ENCODE data around the gene EVX2. TPM values are rescaled to one million over a fixed set of nuclear protein-coding genes. Genes with fewer than 3 reads are reported as not detected.

The EVX2 gene
- total RNA-seq, 1 donor from 2014 or later, result not detected

- ATAC-seq (ENCODE audit: poor library complexity), result peak; percentile 93
- intact Hi-C loops (cut with DNase I), result no loop called here
- DNase-seq, result no peak
Measured at GRCh38 chr2:176035013-176035691, 48.6 kb downstream of the EVX2 start.

GRCh38 chr2:176027806-176028205 lies 56.0 kb downstream of the EVX2 start:
- intact Hi-C loops (cut with DNase I), result no loop called here
- ATAC-seq (ENCODE audit: poor library complexity) (no peak), DNase-seq (no peak)

Other genes with a start within 250 kb of the EVX2 start
- 38.0 TPM for gene LNPK, start 81.7 kb downstream of the EVX2 start, total RNA-seq
- gene HOXD13, start 8.8 kb upstream of the EVX2 start, total RNA-seq, result not detected
- not detected for gene HOXD12, start 15.8 kb upstream of the EVX2 start, total RNA-seq
- gene HOXD11, start 23.3 kb upstream of the EVX2 start, total RNA-seq, result not detected
- not detected for gene HOXD10, start 32.8 kb upstream of the EVX2 start, total RNA-seq
- gene HOXD9, start 38.8 kb upstream of the EVX2 start, total RNA-seq, result not detected
- 0.32 TPM for gene HOXD8, start 45.7 kb upstream of the EVX2 start, total RNA-seq
- gene HOXD4, start 67.6 kb upstream of the EVX2 start, total RNA-seq, result not detected
- gene HOXD3, start 73.3 kb upstream of the EVX2 start, total RNA-seq, result 0.38 TPM
- not detected for gene HOXD1, start 104.7 kb upstream of the EVX2 start, total RNA-seq
- 50.3 TPM for gene MTX2, start 185.5 kb upstream of the EVX2 start, total RNA-seq

All from Right ventricle myocardium superior (tissue), 1 donor.